Mesothelial cell of epicardium (in vitro differentiated cells): Measurements from ENCODE around the gene KCNC1. TPM values are rescaled to one million over a fixed set of nuclear protein-coding genes. Genes with fewer than 3 reads are reported as not detected.

Experiments used
- DNase-seq, 2 experiments: peaks; one replicate each; pipeline ENCODE4 v3.0.0; 2021; ENCODE audit warnings: low spot score in 2 of 2; ENCODE audit not compliant: unreplicated experiment in 2 of 2
- H3K27ac Mint-ChIP-seq: 2 replicates; pipeline ENCODE4 v1.8.0; 2021; ENCODE audit warnings: mixed read lengths
- H3K27me3 Mint-ChIP-seq: 2 replicates; pipeline ENCODE4 v1.8.0; 2021; ENCODE audit warnings: low read depth, mixed read lengths
- H3K36me3 Mint-ChIP-seq: 2 replicates; pipeline ENCODE4 v1.8.0; 2021; ENCODE audit warnings: mixed read lengths
- H3K4me1 Mint-ChIP-seq: 2 replicates; pipeline ENCODE4 v1.8.0; 2021; ENCODE audit warnings: mixed read lengths
- H3K4me3 Mint-ChIP-seq: 2 replicates; pipeline ENCODE4 v1.8.0; 2021; ENCODE audit warnings: mild to moderate bottlenecking, moderate library complexity, mixed read lengths
- H3K9me3 Mint-ChIP-seq: 2 replicates; pipeline ENCODE4 v1.8.0; 2021; ENCODE audit warnings: mixed read lengths
- CTCF ChIP-seq: fragments of 200-600 bp; sonication (generic); IDR thresholded peaks from one replicate; pipeline ENCODE4 v1.5.0; 2021; ENCODE audit warnings: antibody characterized with exemption; ENCODE audit not compliant: unreplicated experiment
- total RNA-seq: library from RNA; stranded (reverse); gene quantifications from 3 replicates; pipeline ENCODE4 v1.2.1, GENCODE V29; 2021

The KCNC1 gene
- total RNA-seq, 1 donor from 2014 or later = 0.20 TPM

- peak; percentile 61 to 91 for DNase-seq
- peaks cover 81% of the 10 kb centered on the region for H3K27me3 Mint-ChIP-seq
- H3K4me1 Mint-ChIP-seq = peaks cover 3% of the 10 kb centered on the region
- no peak overlapping the region for H3K4me3 Mint-ChIP-seq
- H3K36me3 Mint-ChIP-seq = no peaks in the 10 kb centered on the region
- peak; percentile 73 for TF ChIP-seq CTCF
- no peak overlapping the region for H3K27ac Mint-ChIP-seq
- no peaks in the 10 kb centered on the region for H3K9me3 Mint-ChIP-seq
Measured at GRCh38 chr11:17730608-17731462, 3.7 kb upstream of the KCNC1 start.

DNA sequence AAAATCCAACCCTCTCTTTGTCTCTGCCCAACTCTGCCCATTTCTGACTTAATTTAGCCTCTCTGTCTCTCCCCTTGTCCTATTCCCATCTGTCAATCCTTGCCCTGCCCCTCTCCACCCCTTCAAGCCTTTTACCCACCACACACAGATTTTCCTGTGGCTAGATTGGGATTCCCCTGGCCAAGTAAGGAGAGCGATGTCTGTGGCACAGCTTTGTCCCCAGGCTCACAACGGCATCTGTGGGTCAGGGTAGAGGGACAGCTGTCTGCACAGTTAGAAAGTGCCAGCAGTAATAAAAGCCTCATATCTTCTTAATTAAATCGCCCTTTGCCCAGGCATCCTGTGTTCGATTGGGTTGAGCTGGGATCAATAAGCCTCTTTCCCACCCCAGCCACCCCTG is 1.3 kb upstream of the KCNC1 start:
- H3K27me3 Mint-ChIP-seq = peaks cover 83% of the 10 kb centered on the region
- no peak for TF ChIP-seq CTCF
- H3K9me3 Mint-ChIP-seq = no peaks in the 10 kb centered on the region
- no peak overlapping the region for H3K4me3 Mint-ChIP-seq
- H3K27ac Mint-ChIP-seq = no peak overlapping the region
- no peaks in the 10 kb centered on the region for H3K36me3 Mint-ChIP-seq
- peaks cover 3% of the 10 kb centered on the region for H3K4me1 Mint-ChIP-seq
- no peak for DNase-seq

- TF ChIP-seq CTCF = no peak
- Mint-ChIP-seq H3K27me3 (peaks cover 71% of the 10 kb centered on the region), H3K4me3 (peak overlapping the region; percentile 34), H3K36me3 (no peaks in the 10 kb centered on the region), H3K9me3 (no peaks in the 10 kb centered on the region), H3K4me1 (peaks cover 3% of the 10 kb centered on the region), H3K27ac (no peak overlapping the region)
- peak; percentile 73 to 89 for DNase-seq
Measured at GRCh38 chr11:17734986-17735817, 621 bp downstream of the KCNC1 start.

DNA sequence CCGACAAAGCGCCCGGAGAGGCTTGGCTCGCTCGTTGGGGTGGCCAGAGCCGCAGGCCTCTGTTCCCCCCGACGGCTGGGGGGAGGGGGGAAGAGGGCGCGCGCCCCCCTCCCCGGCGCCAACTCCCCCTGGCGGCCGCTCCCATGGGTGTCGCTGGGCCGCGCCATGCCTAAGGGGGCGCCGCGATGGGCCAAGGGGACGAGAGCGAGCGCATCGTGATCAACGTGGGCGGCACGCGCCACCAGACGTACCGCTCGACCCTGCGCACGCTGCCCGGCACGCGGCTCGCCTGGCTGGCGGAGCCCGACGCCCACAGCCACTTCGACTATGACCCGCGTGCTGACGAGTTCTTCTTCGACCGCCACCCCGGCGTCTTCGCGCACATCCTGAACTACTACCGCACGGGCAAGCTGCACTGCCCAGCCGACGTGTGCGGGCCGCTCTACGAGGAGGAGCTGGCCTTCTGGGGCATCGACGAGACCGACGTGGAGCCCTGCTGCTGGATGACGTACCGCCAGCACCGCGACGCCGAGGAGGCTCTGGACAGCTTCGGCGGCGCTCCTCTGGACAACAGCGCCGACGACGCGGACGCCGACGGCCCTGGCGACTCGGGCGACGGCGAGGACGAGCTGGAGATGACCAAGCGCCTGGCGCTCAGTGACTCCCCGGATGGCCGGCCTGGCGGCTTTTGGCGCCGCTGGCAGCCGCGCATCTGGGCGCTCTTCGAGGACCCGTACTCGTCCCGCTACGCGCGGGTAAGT is 1.4 kb downstream of the KCNC1 start:
- Mint-ChIP-seq H3K27ac (no peak overlapping the region), H3K9me3 (no peaks in the 10 kb centered on the region), H3K4me3 (peak overlapping the region; percentile 47), H3K4me1 (peaks cover 3% of the 10 kb centered on the region), H3K36me3 (no peaks in the 10 kb centered on the region), H3K27me3 (peaks cover 66% of the 10 kb centered on the region)
- TF ChIP-seq CTCF = peak; percentile 53
- DNase-seq = no peak

GRCh38 chr11:17736579-17736893 is 2.0 kb downstream of the KCNC1 start:
- no peak overlapping the region for H3K27ac Mint-ChIP-seq
- peaks cover 61% of the 10 kb centered on the region for H3K27me3 Mint-ChIP-seq
- H3K9me3 Mint-ChIP-seq = no peaks in the 10 kb centered on the region
- DNase-seq = no peak
- no peaks in the 10 kb centered on the region for H3K36me3 Mint-ChIP-seq
- H3K4me3 Mint-ChIP-seq = peak overlapping the region; percentile 4
- peaks cover 3% of the 10 kb centered on the region for H3K4me1 Mint-ChIP-seq
- no peak for TF ChIP-seq CTCF
